Activated naive CD4-positive, alpha-beta T cell (primary cell): ENCODE results near the gene DCC.

Source experiments
- DNase-seq, 4 experiments: peaks; one replicate each; lab custom pipeline; 2025; lab: John Stamatoyannopoulos, UW

DCC gene

DNA sequence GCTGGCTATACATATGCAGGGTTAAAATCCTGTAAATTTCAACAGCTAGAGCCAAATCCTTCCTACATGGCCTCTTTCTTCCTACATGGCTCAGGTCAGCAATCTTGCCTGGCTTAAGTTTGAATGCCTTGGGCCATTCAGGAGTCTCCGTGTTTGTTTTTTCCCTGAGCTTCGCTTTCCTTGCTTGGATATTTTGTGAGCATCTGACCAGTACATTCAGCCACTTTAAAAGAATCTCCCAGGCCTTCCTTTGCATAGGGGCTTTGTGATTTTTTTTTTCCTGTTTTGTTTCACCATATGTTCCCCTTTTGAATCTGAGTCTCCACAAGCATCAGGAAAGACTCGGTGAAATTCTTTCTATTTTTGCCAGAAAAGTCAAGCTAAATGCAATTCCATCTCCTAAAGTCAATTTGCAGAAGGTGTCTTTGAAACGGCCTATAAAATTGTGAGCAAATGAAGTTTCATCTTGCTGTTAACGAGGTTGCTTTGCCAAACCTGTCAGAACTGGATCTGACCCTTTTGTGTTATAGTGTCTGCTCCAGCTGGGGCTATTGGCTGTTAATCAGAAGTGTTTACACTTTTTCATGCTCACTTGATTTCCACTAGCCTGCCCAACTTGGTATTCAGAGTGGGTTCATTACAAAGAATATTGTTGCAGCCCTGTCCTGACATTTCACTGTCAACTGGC, 256.9 kb downstream of the DCC start:
- no peak for DNase-seq

DNA sequence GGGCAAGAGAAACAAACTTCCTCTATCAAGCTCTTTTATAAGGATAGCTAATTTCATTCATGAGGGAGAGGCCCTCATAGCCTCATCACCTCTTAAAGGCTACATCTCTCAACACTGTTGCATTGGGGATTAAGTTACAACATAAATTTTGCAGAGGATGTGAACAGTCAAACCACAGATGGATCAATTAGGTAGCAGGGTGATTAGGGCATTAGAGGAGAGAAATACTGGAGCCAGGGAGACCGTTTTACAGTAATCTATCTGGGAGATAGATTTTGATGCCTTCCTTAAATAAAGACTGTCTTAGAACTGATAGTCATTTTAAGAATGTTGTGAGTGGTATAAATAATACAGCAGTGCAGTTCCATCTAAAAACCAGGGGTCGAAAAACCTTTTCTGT, 258.9 kb downstream of the DCC start:
- DNase-seq = no peak

DNA sequence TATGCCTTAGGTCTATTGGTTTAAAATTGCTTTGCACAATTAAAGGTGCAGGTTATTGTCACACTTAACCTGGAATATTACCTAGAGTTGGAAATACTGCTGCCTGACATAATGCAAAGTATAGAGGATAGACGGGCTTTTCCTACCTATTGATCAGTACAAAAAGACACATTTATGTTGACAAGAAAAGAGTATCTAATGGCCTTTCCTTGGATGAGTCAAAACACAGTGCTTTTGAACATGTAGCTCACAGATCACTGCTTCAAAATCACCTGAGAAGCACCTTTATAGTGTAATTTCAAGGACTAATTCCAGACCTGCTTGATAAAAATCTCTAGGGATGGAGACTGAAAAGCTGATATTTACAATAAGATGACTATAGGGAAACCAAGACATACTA, 262.8 kb downstream of the DCC start:
- DNase-seq = no peak

DNA sequence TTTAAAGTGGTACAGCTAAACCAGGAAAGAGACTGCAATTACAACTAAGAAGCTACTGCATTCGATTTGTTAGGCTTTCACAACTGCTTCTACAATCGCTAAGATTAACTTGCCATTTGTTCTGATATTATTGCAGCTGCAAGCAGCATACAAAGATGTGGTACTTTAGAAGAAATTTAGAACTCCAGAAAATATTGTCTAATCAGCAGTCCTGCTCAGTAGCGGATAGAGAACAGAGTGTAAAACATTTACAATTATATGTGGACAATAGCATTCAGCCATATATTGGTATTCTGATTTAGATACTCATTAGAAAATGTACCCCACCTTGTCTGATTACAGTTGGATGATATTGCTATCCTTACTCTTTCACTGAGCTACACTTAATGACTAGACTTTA, 265.3 kb downstream of the DCC start:
- no peak for DNase-seq

DNA sequence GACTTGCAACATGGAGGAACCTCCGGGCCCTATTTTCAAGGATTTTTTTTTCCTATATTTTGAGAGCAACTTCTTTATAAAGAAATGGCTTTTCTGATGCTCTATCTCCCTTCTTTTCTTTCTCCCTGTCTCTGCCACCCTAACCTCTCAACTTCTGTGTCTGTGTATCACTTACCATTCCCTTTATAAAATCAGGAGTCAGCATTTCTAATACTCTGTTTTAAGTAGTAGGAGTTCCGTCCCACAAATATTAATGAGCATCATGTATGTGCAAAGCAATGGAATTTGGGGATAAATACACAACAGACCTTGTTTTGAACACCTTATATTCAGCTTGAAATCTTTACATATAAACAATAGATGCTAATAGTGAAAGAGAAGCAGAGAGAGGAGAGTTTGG, 268.0 kb downstream of the DCC start:
- no peak for DNase-seq

DNA sequence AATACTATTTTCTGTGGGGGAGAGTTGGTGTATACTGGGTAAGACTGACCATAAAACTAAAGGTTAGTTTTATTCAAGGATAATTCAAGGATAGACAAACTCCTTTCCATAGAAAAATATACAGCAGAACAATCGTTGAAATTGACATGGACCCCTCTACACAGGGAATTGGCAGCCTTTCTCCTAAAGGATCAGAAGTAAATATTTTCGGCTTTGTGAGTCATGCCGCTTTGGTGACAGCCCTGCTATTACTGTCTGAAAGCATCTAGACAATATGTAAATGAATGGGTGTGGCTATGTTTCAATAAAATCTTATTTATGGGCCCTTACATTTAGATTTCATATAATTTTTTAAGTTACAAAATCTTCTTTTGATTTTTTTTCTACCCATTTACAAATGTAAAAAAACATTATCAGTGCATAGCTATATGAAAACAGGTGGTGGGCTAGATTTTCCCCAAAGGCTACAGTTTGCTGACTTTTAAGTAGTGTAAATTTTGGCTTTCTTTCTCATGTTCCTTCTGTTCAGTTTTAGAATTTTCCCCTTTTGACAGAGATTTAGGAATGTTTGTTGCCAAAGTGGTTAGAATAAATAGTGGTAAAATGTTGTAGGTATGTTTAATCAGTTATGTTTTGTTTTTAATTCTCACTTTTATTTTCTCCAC, 270.6 kb downstream of the DCC start:
- no peak for DNase-seq

DNA sequence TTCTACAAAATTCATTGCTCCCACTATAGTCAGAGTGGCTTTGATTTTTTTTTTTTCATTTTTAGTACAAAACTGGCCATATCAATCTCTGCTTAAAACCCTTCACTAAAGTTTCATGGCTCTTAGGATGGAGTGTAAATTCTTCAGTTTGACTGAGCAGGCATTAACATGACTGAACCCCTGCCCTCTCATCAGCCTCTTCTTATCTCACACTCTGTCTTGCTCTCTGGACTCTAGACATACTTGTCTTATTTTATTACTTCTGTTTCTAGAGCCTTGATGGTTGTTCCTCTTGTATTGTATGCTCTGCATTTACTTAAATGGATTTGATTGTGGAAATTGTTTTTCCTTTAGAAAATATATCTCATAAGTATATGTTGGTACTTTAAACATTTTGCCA, 272.4 kb downstream of the DCC start:
- no peak for DNase-seq

DNA sequence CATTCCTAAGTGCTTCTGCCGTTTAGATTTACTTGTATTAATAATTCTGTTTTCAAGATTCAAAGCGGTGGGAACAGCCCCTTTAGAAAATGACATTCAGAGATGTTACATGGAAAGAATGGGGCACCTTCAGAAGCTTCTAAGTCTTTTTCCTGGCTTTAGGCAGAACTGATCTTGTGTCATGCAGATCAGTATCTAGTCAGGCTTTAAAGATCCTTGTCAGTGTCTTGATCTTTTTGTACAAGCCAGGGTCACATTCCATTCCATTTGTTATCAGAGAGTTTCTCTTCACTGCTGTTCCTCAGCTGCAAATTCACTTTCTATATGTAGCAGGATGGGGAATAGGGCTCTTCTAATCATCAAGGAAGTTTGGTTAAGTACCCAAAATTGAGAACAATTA, 275.3 kb downstream of the DCC start:
- no peak for DNase-seq

DNA sequence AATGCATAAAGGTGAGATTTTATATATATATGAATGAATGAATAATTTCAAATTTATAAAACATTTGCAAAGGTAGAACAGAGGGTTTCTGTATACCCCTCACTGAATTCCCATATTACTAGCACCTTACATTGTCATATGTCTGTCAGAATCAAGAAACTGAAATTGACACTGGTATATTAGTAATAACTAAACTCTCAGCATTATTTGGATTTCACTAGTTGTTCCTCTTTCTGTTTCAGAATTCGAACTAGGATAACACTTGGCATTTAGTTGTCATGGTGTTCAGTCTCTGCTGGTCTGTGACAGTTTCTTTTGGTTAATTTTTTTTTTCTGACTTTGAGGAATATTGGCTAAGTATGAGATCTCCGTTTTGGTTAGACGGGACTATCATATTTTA, 275.9 kb downstream of the DCC start:
- no peak for DNase-seq

DNA sequence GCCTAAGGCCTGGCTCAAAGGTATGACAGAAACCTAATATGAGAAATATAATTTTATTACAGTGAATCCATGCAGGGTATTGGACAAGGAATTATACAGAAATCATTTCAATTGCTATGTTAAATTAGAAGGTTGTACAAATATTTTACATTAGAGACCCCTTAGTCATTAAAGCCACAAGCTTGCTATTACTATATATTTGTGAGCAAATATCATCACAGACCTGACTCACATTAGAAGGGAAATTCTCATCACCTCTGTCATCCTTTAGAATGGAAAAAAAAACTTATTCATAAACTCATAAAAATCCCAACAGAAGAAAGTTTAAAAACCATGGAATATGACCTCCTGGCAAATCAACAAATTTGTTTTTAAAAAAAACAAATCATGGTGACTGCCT, 277.9 kb downstream of the DCC start:
- no peak for DNase-seq

DNA sequence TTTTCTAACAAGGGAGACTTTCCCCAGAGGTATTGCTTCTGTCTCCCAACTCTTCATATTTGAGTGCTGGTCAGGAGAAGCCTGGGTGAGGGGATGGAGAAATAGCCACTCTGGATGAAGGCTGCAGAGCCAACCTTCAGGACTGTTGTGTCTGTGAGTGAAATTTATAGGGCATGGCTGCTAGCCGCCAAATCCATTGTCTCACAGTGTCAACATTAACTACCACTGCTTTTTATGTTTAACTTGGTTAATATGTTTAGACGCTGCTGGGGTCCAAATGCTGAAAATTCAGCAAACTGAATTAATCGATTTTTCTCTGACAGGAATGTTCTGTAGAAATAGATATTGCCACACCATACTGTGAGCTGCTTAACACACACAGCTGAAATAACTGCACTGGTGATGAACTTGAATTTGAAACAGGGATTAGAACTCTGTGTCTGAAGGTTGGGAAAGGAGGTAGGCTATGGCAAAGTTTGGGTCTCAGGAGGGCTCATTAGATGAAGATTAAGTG, 281.0 kb downstream of the DCC start:
- DNase-seq = no peak

DNA sequence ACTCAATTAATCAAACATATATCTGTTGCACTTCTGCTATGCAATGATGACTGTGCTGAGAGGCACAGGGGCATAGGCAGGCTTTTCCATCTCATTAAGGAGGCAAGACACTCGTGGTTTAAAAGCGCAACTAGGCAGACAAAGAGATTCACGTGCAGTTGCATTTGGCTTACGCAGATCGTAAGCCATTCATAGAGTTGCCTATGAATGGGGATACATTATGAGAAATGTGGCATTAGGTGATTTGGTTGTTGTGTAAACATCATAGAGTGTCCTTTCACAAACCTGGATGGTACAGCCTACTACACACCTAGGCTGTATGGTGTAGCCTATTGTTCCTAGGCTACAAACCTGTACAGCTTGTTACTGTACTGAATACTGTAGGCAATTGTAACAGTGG, 284.7 kb downstream of the DCC start:
- DNase-seq = no peak

DNA sequence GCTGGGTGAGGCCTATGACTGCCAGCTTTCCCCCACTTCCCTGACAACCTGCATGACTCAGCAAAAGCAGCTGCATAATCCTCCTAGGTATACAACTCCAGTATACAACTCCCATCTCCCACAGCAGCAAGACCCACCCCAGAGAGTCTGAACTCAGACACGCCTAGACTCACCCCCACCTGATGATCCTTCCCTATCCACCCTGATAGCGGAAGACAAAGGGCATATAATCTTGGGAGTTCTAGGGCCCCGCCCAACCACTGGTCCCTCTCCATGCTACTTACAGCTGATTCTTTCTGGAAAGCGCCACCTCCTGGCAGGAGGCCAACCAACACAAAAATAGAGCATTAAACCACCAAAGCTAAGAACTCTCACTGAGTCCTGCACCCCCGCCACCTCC, 296.5 kb downstream of the DCC start:
- no peak for DNase-seq

DNA sequence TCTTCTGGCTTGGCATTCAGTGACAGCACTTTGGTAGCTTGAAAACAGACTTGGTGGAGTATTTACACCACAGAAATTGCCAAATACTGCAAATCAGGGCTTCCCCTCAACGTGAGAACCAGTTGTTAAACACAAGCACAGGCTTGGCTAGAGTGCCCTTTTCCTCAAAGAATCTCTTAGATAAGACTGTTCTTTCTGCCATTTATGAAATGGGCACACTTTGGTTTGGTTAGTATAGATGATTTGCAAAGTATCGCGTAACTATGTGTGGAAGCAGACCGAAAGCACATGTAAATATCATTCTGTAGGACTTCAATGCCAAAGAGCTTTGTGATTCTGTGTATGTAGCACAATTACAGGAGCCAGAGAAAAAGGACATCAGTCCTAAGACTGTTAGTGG, 308.2 kb downstream of the DCC start:
- no peak for DNase-seq

DNA sequence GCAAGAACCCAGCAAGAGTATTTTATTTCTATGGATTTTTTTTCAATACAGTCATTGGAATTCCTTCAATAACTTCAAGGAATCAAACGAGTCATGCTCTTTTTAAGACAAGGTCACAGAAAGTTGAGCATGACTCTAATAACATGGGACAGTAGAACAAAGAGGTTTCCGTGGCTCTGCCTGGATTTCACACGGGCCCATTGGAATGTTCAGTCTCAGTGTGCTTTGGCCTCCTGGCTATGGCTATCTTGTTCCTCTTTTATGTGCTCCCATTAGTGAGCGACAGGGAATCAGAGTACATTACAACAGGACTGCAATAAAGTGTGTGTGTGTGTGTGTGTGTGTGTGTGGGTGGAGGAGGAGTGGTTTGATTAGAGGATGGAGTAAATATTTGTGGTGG, 312.4 kb downstream of the DCC start:
- DNase-seq = no peak

DNA sequence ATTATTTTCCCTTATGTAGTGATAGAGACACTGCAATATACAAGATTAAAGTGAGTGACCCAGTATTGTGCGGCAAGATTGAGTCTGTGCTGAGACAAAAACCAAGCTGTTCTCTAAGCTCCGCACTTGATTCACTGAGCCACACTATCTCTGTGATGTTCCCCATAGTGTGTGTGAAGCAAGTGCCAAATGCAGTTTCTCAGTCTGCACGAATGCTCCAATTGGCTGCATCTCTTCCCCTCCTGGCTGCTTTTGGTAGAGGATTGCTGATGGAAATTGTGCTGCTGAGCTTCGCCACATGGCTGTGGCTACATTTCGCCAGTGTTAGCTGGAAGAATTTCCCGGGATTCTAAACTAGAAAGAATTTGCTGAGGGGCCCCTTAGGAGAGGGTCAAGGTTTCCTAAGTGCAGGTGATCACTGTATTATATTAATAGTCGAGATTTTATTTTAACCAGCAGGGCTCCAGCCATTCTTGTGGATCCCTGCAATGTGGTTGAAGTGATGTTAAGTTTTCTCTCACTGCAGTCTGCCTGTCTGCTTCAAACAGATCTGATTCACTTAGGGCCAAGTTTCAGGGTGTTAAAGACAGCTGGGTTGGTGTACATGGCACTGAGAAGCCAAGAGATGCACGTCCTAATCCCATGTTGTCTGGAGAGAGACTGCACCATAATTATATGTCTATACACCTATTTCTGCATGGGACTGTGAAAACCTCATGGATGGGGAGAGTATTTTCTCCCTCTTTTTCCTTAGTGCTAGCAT, 317.2 kb downstream of the DCC start:
- no peak for DNase-seq

DNA sequence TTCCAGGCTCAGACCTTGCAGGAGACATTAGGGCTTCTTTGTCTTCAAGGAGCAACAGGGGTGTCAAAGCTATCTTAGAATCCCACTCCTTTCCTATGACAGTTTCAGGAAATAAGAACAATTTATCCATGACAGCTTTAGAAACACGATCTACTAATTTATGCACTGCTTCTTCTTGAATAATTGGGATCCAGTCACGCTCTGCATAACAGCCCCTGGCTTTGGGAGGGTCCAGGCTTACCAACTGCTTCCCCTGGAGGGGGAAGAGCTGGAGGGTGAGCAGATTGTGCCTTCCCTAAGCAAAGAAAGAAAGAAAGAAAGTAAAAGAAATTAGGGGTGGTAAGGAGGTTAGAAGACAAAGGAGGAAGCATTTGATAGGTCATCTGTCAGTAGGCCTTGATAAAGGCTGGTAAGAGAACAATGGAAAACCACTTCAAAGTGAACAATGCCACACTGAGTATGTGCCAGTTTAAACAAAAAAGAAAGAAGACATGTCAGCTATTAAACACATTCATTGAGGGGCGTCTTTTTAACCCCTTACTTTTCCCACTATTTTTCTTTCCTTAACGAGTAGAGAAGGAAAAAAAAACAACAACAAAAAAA, 327.6 kb downstream of the DCC start:
- no peak for DNase-seq

DNA sequence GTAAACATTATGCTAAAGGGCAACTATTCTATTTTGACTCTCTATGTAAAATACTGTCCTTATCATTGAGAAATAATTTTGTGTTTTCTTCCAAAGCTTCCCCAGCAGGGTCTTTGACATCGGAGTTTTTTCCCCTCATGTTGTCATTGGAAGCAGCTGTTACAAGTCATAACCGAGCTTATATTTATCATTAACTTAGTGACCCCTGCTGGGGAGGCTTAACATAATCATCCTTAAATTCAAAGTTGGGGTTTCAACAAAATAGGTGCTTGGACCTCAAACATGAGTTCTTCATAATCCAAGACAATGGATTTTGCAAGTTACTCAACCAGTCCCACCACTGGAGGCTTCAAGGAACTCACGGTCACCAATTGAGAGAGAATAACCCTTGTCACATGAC, 330.9 kb downstream of the DCC start:
- DNase-seq = no peak

DNA sequence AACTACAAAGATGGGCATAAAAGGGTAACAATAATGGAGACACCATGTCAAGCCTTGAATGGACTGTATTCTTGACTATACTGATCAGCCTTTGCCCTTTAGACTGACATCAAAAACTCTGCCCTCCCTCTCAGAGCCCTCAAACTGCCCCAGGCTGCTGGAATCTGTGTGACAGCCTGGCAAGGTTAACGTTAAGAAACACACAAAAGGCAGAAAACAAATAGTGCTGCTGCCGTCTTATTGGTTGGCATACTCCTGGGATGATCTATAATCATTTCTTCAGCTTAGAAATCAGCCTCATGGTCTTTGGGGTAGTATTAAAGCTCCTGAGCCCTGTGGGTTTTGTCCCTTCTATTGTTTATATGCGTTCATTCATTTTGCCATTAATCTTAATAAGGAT, 338.0 kb downstream of the DCC start:
- DNase-seq = no peak

DNA sequence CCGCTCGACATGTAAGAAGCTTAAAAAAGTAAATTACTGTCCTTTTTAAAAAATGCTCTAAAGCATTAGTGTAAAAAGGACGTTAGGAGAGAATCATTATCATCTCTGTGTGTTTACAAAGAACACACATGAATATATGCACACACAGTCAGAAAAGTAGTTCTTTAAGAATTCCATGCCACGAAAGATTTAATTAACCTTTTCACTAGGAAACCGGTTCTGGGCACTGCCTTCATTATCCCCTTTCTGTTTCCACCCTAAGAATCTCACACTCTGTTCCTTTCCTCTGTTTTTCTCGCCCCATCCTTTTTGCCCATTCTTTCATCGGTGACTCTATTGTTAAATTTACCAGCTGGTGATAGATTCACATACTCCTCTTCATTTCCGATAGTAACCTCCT, 338.6 kb downstream of the DCC start:
- no peak for DNase-seq

DNA sequence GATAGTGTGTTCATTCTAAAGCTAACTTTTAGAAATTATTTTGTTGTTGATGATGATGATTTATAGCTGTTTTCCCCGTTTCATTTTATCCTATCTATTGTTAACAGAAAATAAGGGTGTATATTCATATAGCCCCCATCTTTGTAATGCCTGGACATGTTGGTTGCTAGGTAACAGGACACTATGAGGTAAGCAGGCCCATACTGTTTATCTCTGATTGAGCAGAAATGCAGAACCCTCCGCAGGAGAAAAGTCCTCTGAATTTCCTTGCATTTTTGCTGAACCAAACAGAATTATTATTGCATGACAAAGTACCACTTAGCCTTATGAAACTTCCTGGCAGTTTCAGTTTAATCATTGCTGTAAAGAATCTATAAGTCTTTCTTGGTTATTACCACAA, 339.4 kb downstream of the DCC start:
- no peak for DNase-seq

DNA sequence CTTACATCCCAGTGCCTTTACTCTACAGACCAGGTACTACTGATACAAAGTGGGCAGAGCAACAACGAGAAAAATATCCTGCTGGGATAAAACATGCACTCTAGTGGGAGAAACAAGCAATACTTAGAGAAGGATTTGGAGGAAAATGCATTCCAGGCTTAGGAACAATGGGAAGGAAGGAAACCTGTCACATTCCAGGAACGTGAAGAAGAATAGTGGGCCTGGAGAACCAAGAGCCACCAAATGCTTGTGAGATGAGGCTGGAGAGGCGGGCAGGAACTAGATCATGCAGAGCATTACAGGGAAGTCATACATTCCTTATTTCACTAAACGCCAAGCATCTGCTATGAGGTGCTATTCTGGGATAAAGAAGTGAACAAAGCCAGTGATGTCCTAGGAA, 342.3 kb downstream of the DCC start:
- DNase-seq = no peak

DNA sequence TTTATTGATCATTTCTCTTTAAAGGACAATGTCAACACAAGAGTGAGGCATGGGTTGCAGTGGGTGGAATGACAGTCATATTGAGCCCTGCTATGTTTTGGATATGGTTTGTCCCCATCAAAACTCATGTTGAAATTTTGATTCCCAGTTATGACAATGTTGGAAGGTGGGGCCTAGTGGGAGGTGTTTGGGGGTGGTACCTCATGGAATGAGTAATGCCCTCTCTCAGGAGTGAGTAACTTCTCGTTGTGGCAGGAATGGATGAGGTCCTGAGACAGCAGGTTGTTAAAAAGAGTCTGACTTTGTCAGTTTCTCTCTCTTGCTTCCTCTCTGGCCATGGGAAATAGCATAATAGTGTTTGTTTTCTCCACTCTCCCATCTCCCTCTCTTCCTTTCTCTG, 345.3 kb downstream of the DCC start:
- no peak for DNase-seq
